ENCODE data around the gene MYH15.

- TF ChIP-seq CTCF (IDR thresholded peaks at IDR 0.05; ENCODE audit: poor library complexity) (no peak), EZH2 (IDR thresholded peaks at IDR 0.05; ENCODE audit: borderline replicate concordance) (no peak)
These were observed 1.1 kb upstream of the MYH15 start for GRCh38 chr3:108511490-108511889.

Measured in hepatocyte (in vitro differentiated cells).